ENCODE measurements around the gene PMPCA. TPM values are rescaled to one million over a fixed set of nuclear protein-coding genes. Genes with fewer than 3 reads are reported as not detected.
"Not testable (repeated sequence)": the region's sequence is repeated elsewhere in the genome, so short reads cannot be mapped to it uniquely, and the experiment has no call there.

Gene PMPCA
- polyA plus RNA-seq, 1 experiment = 61.6 TPM

- peaks cover 17% of the 10 kb centered on the region for H3K36me3 ChIP-seq (ENCODE audit: control insufficient read depth, insufficient read depth, low read length)
- TF ChIP-seq CTCF (IDR thresholded peaks at IDR 0.05; ENCODE audit: insufficient read depth, low read depth, low read length) = no peak
- no peak for DNase-seq (ENCODE audit: low read depth)
- ChIA-PET CTCF (interaction anchor here (6.5 kb wide), 1 partner anchor 91 kb away, joined by 84 read pairs; no protein-coding TSS in a partner anchor), POLR2A (no interaction called here)
- H3K4me3 ChIP-seq (ENCODE audit: low read depth, low read length) = no peak overlapping the region
- H3K27me3 ChIP-seq (ENCODE audit: control insufficient read depth, insufficient read depth, low read length) = no peaks in the 10 kb centered on the region
These were observed 6.9 kb upstream of the PMPCA start for GRCh38 chr9:136403538-136403914.

DNA sequence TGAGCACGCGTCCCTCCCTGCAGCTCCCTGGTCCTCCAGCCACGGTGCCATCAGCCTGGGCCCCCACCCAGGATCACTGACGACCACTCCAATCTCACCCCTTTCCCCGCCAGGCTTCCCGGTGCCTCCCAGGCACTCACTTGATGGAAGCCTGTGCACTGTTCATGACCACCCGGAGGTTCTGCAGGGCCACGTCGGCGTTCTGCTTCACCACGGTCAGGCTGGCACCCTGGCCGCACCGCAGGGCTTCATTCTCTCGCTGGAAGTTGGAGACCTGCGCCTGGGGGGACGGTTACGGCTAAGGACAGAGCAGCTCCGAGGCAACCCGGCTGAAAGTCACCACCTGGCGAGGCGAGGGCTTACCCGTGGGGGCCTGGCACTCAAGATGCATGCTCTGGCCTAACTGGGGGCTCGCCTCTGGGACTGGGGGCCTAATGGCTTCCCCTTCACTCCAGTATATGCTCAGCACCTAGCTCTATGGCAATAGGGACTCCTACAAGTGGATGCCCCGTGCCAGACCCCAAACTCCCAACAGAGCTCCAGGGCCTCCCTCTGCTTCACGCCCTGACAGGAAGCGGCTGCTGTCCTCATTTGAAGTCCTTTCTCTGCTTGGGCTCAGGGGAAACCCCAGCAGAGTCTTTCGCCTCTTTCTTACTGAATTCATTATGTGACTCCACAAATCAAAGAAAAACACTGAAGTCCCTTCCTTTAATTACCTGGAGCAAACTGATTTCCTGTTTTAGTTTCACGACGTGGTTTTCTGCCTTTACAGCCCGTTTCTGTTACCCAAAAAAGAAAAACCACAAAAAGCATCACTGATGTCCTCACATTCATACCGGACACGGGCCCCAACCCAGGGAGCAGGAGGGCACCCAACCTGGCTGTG is 6.3 kb upstream of the PMPCA start:
- no peak for DNase-seq (ENCODE audit: low read depth)
- peaks cover 17% of the 10 kb centered on the region for H3K36me3 ChIP-seq (ENCODE audit: control insufficient read depth, insufficient read depth, low read length)
- ChIA-PET CTCF (interaction anchor here (6.5 kb wide), 1 partner anchor 92 kb away, joined by 84 read pairs; no protein-coding TSS in a partner anchor), POLR2A (no interaction called here)
- no peak overlapping the region for H3K4me3 ChIP-seq (ENCODE audit: low read depth, low read length)
- no peak for TF ChIP-seq CTCF (IDR thresholded peaks at IDR 0.05; ENCODE audit: insufficient read depth, low read depth, low read length)
- H3K27me3 ChIP-seq (ENCODE audit: control insufficient read depth, insufficient read depth, low read length) = no peaks in the 10 kb centered on the region

DNA sequence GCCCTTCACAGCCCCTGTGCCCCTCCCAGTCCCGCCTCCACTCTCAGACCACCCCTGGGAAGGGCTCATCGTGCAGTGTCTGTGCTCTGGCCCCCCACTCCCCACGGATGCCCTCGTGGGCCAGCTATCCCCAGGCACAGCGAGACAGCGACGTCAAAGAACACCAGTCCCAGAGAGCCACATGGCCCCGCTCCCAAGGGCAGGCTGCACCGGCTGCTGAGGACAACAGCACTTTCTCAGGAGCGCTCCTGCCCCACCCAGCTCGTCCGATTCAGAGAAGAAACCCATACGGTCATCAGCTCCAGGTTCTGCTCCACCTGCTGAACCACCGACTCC is 5.7 kb upstream of the PMPCA start:
- no peak for DNase-seq (ENCODE audit: low read depth)
- Histone ChIP-seq H3K27me3 (ENCODE audit: control insufficient read depth, insufficient read depth, low read length) (no peaks in the 10 kb centered on the region), H3K4me3 (ENCODE audit: low read depth, low read length) (no peak overlapping the region), H3K36me3 (ENCODE audit: control insufficient read depth, insufficient read depth, low read length) (peaks cover 17% of the 10 kb centered on the region)
- POLR2A ChIA-PET = no interaction called here
- CTCF ChIA-PET = interaction anchor here (6.5 kb wide), 1 partner anchor 93 kb away, joined by 84 read pairs; no protein-coding TSS in a partner anchor
- no peak for TF ChIP-seq CTCF (IDR thresholded peaks at IDR 0.05; ENCODE audit: insufficient read depth, low read depth, low read length)

DNA sequence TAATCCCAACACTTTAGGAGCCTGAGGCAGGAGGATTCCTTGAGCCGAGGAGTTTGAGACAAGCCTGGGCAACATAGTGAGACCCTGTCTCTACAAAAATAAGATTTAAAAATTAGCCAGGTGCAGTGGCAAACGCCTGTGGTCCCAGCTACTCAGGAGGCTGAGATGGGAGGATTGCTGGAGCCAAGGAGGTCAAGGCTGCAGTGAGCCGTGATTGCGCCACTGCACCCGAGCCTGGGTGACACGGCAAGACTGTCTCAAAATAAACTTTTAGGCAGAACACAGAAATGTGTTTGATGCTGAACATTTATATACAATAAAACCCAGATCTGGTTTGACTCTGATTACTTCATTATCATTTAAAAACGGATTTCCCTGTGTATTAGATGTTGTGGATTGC is 5.0 kb upstream of the PMPCA start:
- H3K36me3 ChIP-seq (ENCODE audit: control insufficient read depth, insufficient read depth, low read length) = peaks cover 17% of the 10 kb centered on the region
- TF ChIP-seq CTCF (IDR thresholded peaks at IDR 0.05; ENCODE audit: insufficient read depth, low read depth, low read length) = no peak
- H3K4me3 ChIP-seq (ENCODE audit: low read depth, low read length) = no peak overlapping the region
- no peaks in the 10 kb centered on the region for H3K27me3 ChIP-seq (ENCODE audit: control insufficient read depth, insufficient read depth, low read length)
- no peak for DNase-seq (ENCODE audit: low read depth)
- ChIA-PET POLR2A (no interaction called here), CTCF (interaction anchor here (0.6 kb wide), 1 partner anchor 93 kb away, joined by 3 read pairs; no protein-coding TSS in a partner anchor)

GRCh38 chr9:136405904-136406303 is 4.6 kb upstream of the PMPCA start:
- H3K4me3 ChIP-seq (ENCODE audit: low read depth, low read length); DNase-seq (ENCODE audit: low read depth); POLR2A ChIA-PET; H3K27me3 ChIP-seq (ENCODE audit: control insufficient read depth, insufficient read depth, low read length): not testable (repeated sequence)
- CTCF ChIA-PET = interaction anchor here (0.6 kb wide), 1 partner anchor 93 kb away, joined by 3 read pairs; no protein-coding TSS in a partner anchor
- peaks cover 17% of the 10 kb centered on the region for H3K36me3 ChIP-seq (ENCODE audit: control insufficient read depth, insufficient read depth, low read length)

- DNase-seq (ENCODE audit: low read depth); H3K27me3 ChIP-seq (ENCODE audit: control insufficient read depth, insufficient read depth, low read length); POLR2A ChIA-PET; H3K4me3 ChIP-seq (ENCODE audit: low read depth, low read length): not testable (repeated sequence)
- CTCF ChIA-PET = interaction anchor here (0.5 kb wide), 1 partner anchor 516 kb away, joined by 4 read pairs; no protein-coding TSS in a partner anchor
- peaks cover 17% of the 10 kb centered on the region for H3K36me3 ChIP-seq (ENCODE audit: control insufficient read depth, insufficient read depth, low read length)
These were observed 3.4 kb upstream of the PMPCA start for GRCh38 chr9:136407061-136407460.

Data from BJ (cell line).